SK-N-SH (cell line): Measurements from ENCODE around the gene CACNA1A. TPM values are rescaled to one million over a fixed set of nuclear protein-coding genes. Genes with fewer than 3 reads are reported as not detected.

Source experiments
- CTCF ChIA-PET: fragments of 300-600, 350-600 bp; formaldehyde crosslinking; extraction: SDS; loops from one replicate; lab custom pipeline; 2021; lab: Yijun Ruan, JAX
- POLR2A ChIA-PET: fragments of 350-600 bp; sonication (Branson Sonifier 250); formaldehyde crosslinking; extraction: SDS; loops from one replicate; lab custom pipeline; 2020; ENCODE audit warnings: antibody characterized with exemption, inconsistent platforms; lab: Yijun Ruan, JAX
- DNase-seq: peaks from one replicate; pipeline ENCODE4 v3.0.0; 2012
- H2AFZ ChIP-seq: fragments of 200-600 bp; sonication (generic); 2 replicates; pipeline ENCODE4 v1.8.1; 2016; ENCODE audit warnings: antibody characterized with exemption, mild to moderate bottlenecking, low read depth
- H3F3A ChIP-seq: fragments of 200-600 bp; sonication (generic); replicated peaks from 2 replicates; pipeline ENCODE3; 2016; ENCODE audit warnings: antibody characterized with exemption, mild to moderate bottlenecking; ENCODE audit not compliant: insufficient read depth
- H3K27ac ChIP-seq, 2 experiments: fragments of 200-500 bp in 1 of 2; fragments of 200-600 bp in 1 of 2; sonication (Bioruptor generic) in 1 of 2; sonication (generic), shearing (Covaris generic) in 1 of 2; 2 replicates each; pipeline versions ENCODE4 v1.5.1 to v1.6.1; 2014 to 2016; ENCODE audit warnings: low read depth in 2 of 2, inconsistent platforms in 1 of 2, low read length in 1 of 2, mild to moderate bottlenecking in 1 of 2, mixed read lengths in 1 of 2
- H3K27me3 ChIP-seq: fragments of 200-600 bp; sonication (generic), shearing (Covaris generic); 2 replicates; pipeline ENCODE4 v1.6.1; 2016; ENCODE audit warnings: mixed run types; ENCODE audit not compliant: insufficient read depth
- H3K36me3 ChIP-seq, 2 experiments: fragments of 200-500 bp in 1 of 2; fragments of 200-600 bp in 1 of 2; sonication (Bioruptor generic) in 1 of 2; sonication (generic) in 1 of 2; replicated peaks in 1 of 2; 2 replicates each; pipeline versions ENCODE3 to v1.5.1; 2014 to 2016; ENCODE audit warnings: low read length in 1 of 2, mild to moderate bottlenecking in 1 of 2; ENCODE audit not compliant: insufficient read depth in 2 of 2, control insufficient read depth in 1 of 2
- H3K4me1 ChIP-seq, 2 experiments: fragments of 200-500 bp in 1 of 2; fragments of 200-600 bp in 1 of 2; sonication (Bioruptor generic) in 1 of 2; sonication (generic), shearing (Covaris generic) in 1 of 2; 2 replicates each; pipeline versions ENCODE4 v1.5.1 to v1.6.1; 2014 to 2016; ENCODE audit warnings: low read depth in 1 of 2, low read length in 1 of 2, mixed run types in 1 of 2; ENCODE audit not compliant: insufficient read depth in 2 of 2, control insufficient read depth in 1 of 2
- H3K4me2 ChIP-seq: fragments of 200-600 bp; sonication (generic), shearing (Covaris generic); 2 replicates; pipeline ENCODE4 v1.6.1; 2017; ENCODE audit warnings: mixed run types
- H3K4me3 ChIP-seq, 2 experiments: fragments of 200-500 bp in 1 of 2; fragments of 200-600 bp in 1 of 2; sonication (Bioruptor generic) in 1 of 2; sonication (generic), shearing (Covaris generic) in 1 of 2; 2 replicates each; pipeline versions ENCODE4 v1.5.1 to v1.8.1; 2014 to 2016; ENCODE audit warnings: low read depth in 2 of 2, inconsistent platforms in 1 of 2, low read length in 1 of 2, mild to moderate bottlenecking in 1 of 2, mixed read lengths in 1 of 2, moderate library complexity in 1 of 2
- H3K79me2 ChIP-seq: fragments of 200-600 bp; sonication (generic); 2 replicates; pipeline ENCODE4 v1.8.1; 2017; ENCODE audit warnings: mild to moderate bottlenecking; ENCODE audit not compliant: insufficient read depth
- H3K9ac ChIP-seq: fragments of 200-600 bp; sonication (generic); 2 replicates; pipeline ENCODE4 v1.6.1; 2017; ENCODE audit warnings: mixed run types
- H3K9me2 ChIP-seq: fragments of 200-600 bp; sonication (generic); 2 replicates; pipeline ENCODE4 v1.6.1; 2017; ENCODE audit warnings: mixed run types
- H3K9me3 ChIP-seq: fragments of 200-600 bp; sonication (generic); 2 replicates; pipeline ENCODE4 v1.6.1; 2017; ENCODE audit warnings: mixed run types, mild to moderate bottlenecking, moderate library complexity
- H4K20me1 ChIP-seq: fragments of 200-600 bp; sonication (generic); 2 replicates; pipeline ENCODE4 v1.6.1; 2017; ENCODE audit warnings: mild to moderate bottlenecking, mixed run types; ENCODE audit not compliant: insufficient read depth
- CHD2 ChIP-seq: fragments of 150-350 bp; IDR thresholded peaks from 2 replicates; pipeline ENCODE4 v1.6.1; 2018; ENCODE audit warnings: low read length; ENCODE audit not compliant: partially characterized antibody
- CTCF ChIP-seq: fragments of 200-600 bp; sonication (generic); IDR thresholded peaks from 2 replicates; pipeline ENCODE4 v1.6.1; 2017; ENCODE audit warnings: antibody characterized with exemption, mild to moderate bottlenecking, moderate library complexity
- FOXJ3 ChIP-seq: sonication (generic); formaldehyde crosslinking; IDR thresholded peaks from 2 replicates; pipeline ENCODE4 v1.5.1; 2020; ENCODE audit warnings: mild to moderate bottlenecking, missing genetic modification reagents
- GABPA ChIP-seq: IDR thresholded peaks from 2 replicates; pipeline ENCODE4 v1.4.0; 2012; ENCODE audit warnings: low read depth, mild to moderate bottlenecking
- JUND ChIP-seq: IDR thresholded peaks from 2 replicates; pipeline ENCODE4 v1.4.0; 2012
- MAX ChIP-seq: IDR thresholded peaks from 2 replicates; pipeline ENCODE4 v1.4.0; 2012; ENCODE audit warnings: low read depth
- NFIC ChIP-seq: IDR thresholded peaks from 2 replicates; pipeline ENCODE4 v1.4.0; 2012; ENCODE audit warnings: borderline replicate concordance
- NRF1 ChIP-seq: IDR thresholded peaks from 2 replicates; pipeline ENCODE4 v1.6.1; 2012; ENCODE audit warnings: low read depth, mild to moderate bottlenecking, low read length
- RAD21 ChIP-seq: IDR thresholded peaks from 2 replicates; pipeline ENCODE4 v1.6.1; 2012; ENCODE audit warnings: mild to moderate bottlenecking, low read length
- RXRA ChIP-seq: IDR thresholded peaks from 2 replicates; pipeline ENCODE4 v1.4.0; 2012; ENCODE audit warnings: low read depth, mild to moderate bottlenecking, borderline replicate concordance
- SIN3A ChIP-seq: IDR thresholded peaks from 2 replicates; pipeline ENCODE4 v1.6.1; 2012; ENCODE audit warnings: low read depth, mild to moderate bottlenecking, low read length, moderate library complexity, borderline replicate concordance
- SMC3 ChIP-seq: IDR thresholded peaks from 2 replicates; pipeline ENCODE4 v1.6.1; 2012; ENCODE audit warnings: low read depth, low read length, improper control_type of control experiment
- TAF1 ChIP-seq: IDR thresholded peaks from 2 replicates; pipeline ENCODE4 v1.6.1; 2012; ENCODE audit warnings: low read depth, mild to moderate bottlenecking, low read length, moderate library complexity, borderline replicate concordance
- USF1 ChIP-seq: IDR thresholded peaks from 2 replicates; pipeline ENCODE4 v1.4.0; 2012; ENCODE audit warnings: low read depth, borderline replicate concordance
- YY1 ChIP-seq: IDR thresholded peaks from 2 replicates; pipeline ENCODE4 v1.4.0; 2012; ENCODE audit warnings: low read depth, mild to moderate bottlenecking
- whole genome bisulfite sequencing: methylation state at CpG from one replicate; pipeline ENCODE4 v1.1.6; 2017; ENCODE audit warnings: low lambda C conversion rate; 5-methylcytosine and 5-hydroxymethylcytosine counted together
- polyA plus RNA-seq, 3 experiments: library from polyadenylated mRNA; depleted of rRNA; stranded (reverse); fragments of >200 nt; gene quantifications; 2 replicates each; pipeline ENCODE4 v1.2.3, GENCODE V29; 2012

The CACNA1A gene
- polyA plus RNA-seq, 1 of the 3 experiments (the other 2 are of a cell fraction), result 1.3 TPM

- no peaks in the 10 kb centered on the region for H3K36me3 ChIP-seq
- no peak overlapping the region for H3K4me3 ChIP-seq
- no peaks in the 10 kb centered on the region for H3K9me2 ChIP-seq
- H3K27ac ChIP-seq, result no peak overlapping the region
- POLR2A ChIA-PET, result no interaction called here
- H3K9ac ChIP-seq, result no peak overlapping the region
- H3F3A ChIP-seq, result no peaks in the 10 kb centered on the region
- DNase-seq, result no peak
- H2AFZ ChIP-seq, result no peak overlapping the region
- H3K4me1 ChIP-seq, result no peaks in the 10 kb centered on the region
- no peaks in the 10 kb centered on the region for H4K20me1 ChIP-seq
- no peak for TF ChIP-seq JUND
- no peak for TF ChIP-seq RAD21
- TF ChIP-seq RXRA, result no peak
- no peak for TF ChIP-seq TAF1
- no peak for TF ChIP-seq CTCF
- TF ChIP-seq NRF1, result no peak
- TF ChIP-seq CHD2, result no peak
- peaks cover 84% of the 10 kb centered on the region for H3K27me3 ChIP-seq
- 32% methylated on average over 15 of the region's 31 CpGs for WGBS
- no peaks in the 10 kb centered on the region for H3K79me2 ChIP-seq
- CTCF ChIA-PET, result interaction anchor here (0.8 to 1.8 kb wide), 3 partner anchors 8 to 303 kb away, joined by 3 to 16 read pairs (median 4); no protein-coding TSS in a partner anchor
- H3K9me3 ChIP-seq, result no peaks in the 10 kb centered on the region
- no peak overlapping the region for H3K4me2 ChIP-seq
These were observed 219.9 kb downstream of the CACNA1A start for GRCh38 chr19:13286195-13286985.

DNA sequence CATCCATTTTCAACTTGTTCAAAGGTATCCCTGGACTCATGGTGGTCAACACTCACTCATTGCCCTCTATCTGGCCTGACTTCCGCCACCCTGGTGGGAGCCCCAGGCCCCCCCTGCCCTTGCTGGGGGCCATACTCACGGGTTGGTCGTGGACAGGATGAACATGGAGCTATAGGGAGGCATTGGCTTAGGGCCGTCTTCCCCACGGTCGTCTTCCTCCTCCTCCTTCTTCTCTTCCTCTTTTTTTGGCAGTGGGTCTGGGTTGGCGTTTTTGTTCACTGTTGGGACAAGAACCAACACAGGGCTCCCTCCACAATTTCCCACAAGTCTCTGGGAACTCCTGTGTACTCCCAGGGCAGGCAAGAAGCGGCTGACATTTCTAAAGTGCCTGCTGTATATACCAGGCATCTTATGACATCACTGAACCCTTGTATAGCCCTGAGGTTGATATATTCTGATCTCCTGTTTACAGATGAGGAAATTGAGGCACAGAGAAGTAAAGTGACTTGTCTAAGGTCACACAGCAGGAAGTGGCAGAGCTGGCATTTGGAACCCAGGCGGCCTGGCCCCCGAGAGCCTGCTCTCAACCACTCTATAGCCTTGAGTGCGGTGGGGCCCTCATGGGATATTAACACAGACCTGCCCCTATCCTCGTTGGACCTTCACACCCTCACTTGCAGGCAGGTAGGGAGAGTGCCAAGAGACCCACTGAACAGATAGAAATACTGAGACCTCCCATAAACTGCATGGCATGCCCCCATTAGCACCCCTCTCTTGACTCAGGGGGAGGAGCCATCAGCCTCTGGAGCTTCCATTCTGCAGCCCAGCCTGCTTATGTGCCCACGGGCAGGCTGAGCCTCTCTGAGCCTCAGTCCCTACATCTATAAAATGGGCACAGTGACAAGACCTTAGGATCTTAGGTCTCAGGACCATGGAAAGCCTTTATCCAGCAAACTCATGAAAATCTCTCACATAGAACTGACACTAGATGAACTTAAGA lies 221.1 kb downstream of the CACNA1A start:
- Histone ChIP-seq H3K27ac (no peak overlapping the region), H2AFZ (no peak overlapping the region), H3K9ac (no peak overlapping the region), H3F3A (no peaks in the 10 kb centered on the region), H4K20me1 (no peaks in the 10 kb centered on the region), H3K4me3 (no peak overlapping the region), H3K36me3 (no peaks in the 10 kb centered on the region), H3K27me3 (peaks cover 84% of the 10 kb centered on the region), H3K4me2 (no peak overlapping the region), H3K9me2 (no peaks in the 10 kb centered on the region), H3K79me2 (no peaks in the 10 kb centered on the region), H3K9me3 (no peaks in the 10 kb centered on the region), H3K4me1 (no peaks in the 10 kb centered on the region)
- CTCF ChIA-PET, result interaction anchor here (1.2 kb wide), 2 partner anchors 303 to 304 kb away, joined by 3 read pairs; no protein-coding TSS in a partner anchor
- DNase-seq, result no peak
- 11% methylated on average over 12 of the region's 13 CpGs for WGBS
- POLR2A ChIA-PET, result no interaction called here
- TF ChIP-seq MAX (no peak), YY1 (no peak), USF1 (no peak), SMC3 (no peak), NFIC (no peak), GABPA (no peak), FOXJ3 (no peak), JUND (no peak), SIN3A (no peak)
